Prostate gland (tissue), 2 donors: ENCODE measurements around the gene TSPOAP1. TPM values are rescaled to one million over a fixed set of nuclear protein-coding genes. Genes with fewer than 3 reads are reported as not detected.

ENCODE experiments used
- DNase-seq: peaks from one replicate; pipeline ENCODE4 v3.0.0-alpha.2; 2019; ENCODE audit warnings: low spot score
- H3K27ac ChIP-seq, 2 donors: fragments of 200-600 bp; sonication (generic); 2 replicates each; pipeline ENCODE4 v1.5.1; 2017 to 2019
- H3K27me3 ChIP-seq: fragments of 200-600 bp; sonication (generic); replicated peaks from 2 replicates; pipeline ENCODE4 v1.5.1; 2019; ENCODE audit not compliant: insufficient read depth
- H3K36me3 ChIP-seq, 2 donors: fragments of 200-600 bp; sonication (generic); 1 replicate in 1 of 2; 2 replicates in 1 of 2; pipeline versions ENCODE4 v1.5.1 to v1.8.1; 2017 to 2019
- H3K4me1 ChIP-seq: fragments of 200-600 bp; sonication (generic); replicated peaks from 2 replicates; pipeline ENCODE4 v1.5.1; 2019
- H3K4me3 ChIP-seq, 2 donors: fragments of 200-600 bp; sonication (generic); 2 replicates each; pipeline ENCODE4 v1.5.1; 2017 to 2019
- H3K9me3 ChIP-seq: fragments of 200-600 bp; sonication (generic); 2 replicates; pipeline ENCODE4 v1.5.1; 2017
- CTCF ChIP-seq, 4 experiments: fragments of 200-600 bp in 2 of 4; fragments of 450-650 bp in 2 of 4; sonication (generic) in 2 of 4; IDR thresholded peaks; 1 replicate in 3 of 4; 2 replicates in 1 of 4; pipeline ENCODE4 v1.5.1; 2016 to 2019; ENCODE audit warnings: antibody characterized with exemption in 4 of 4, mild to moderate bottlenecking in 2 of 4, moderate library complexity in 2 of 4
- POLR2A ChIP-seq: fragments of 450-650 bp; IDR thresholded peaks from one replicate; pipeline ENCODE4 v1.6.1; 2016; ENCODE audit warnings: antibody characterized with exemption, mild to moderate bottlenecking
- POLR2AphosphoS5 ChIP-seq: sonication (generic); formaldehyde crosslinking; IDR thresholded peaks from one replicate; pipeline ENCODE4 v1.6.1; 2017; ENCODE audit warnings: antibody characterized with exemption
- WGBS: methylation state at CpG from one replicate; pipeline ENCODE4 v1.1.5; 2018; 5-methylcytosine and 5-hydroxymethylcytosine counted together
- intact Hi-C: fragments of 100-400 bp; cut with DNase I; formaldehyde crosslinking; loops from one replicate; pipeline ENCODE4 v1.14.2; 2022
- total RNA-seq, 2 donors: library from RNA; depleted of rRNA; stranded (reverse); fragments of >200 nt; gene quantifications; one replicate each; pipeline ENCODE4 v1.1.0, GENCODE V29; 2016

TSPOAP1 gene
- total RNA-seq, 2 donors from 2014 or later: 22.7 to 26.5 TPM

- Histone ChIP-seq H3K9me3 (no peaks in the 10 kb centered on the region), H3K27me3 (no peaks in the 10 kb centered on the region), H3K4me3 (peak within 1 kb of the TSS; percentile 44 to 75), H3K4me1 (peaks cover 2% of the 10 kb centered on the region), H3K36me3 (peaks cover 0 to 5% of the 10 kb centered on the region in 2 donors), H3K27ac (peak within 1 kb of the TSS; percentile 92 to 93)
- TF ChIP-seq POLR2AphosphoS5 (peak; percentile 98), CTCF (IDR thresholded peaks at IDR 0.05) (peak; percentile 19 to 66 (median 37)), POLR2A (peak; percentile 81)
- DNase-seq: peak; percentile 91
- WGBS: 1% methylated on average over 57 of the region's 60 CpGs
- intact Hi-C loops: loop anchor here (2.0 to 5.0 kb wide), 2 partner anchors 65 to 163 kb away; partner anchors contain the start of genes MTMR4 and RNF43
Measured at GRCh38 chr17:58351831-58352595, 23.4 kb upstream of the TSPOAP1 start, which contains the start of gene SUPT4H1. SUPT4H1 (minus strand) TSS chr17:58352201; CDS start chr17:58352135, 66 bp downstream.

- H3K4me1 ChIP-seq: peaks cover 2% of the 10 kb centered on the region
- no peak for TF ChIP-seq POLR2AphosphoS5
- no peak for TF ChIP-seq POLR2A
- TF ChIP-seq CTCF (IDR thresholded peaks at IDR 0.05): no peak
- intact Hi-C loops: loop anchor here (5.0 kb wide), 1 partner anchor 66 kb away; the partner anchor contains the start of gene RNF43
- no peaks in the 10 kb centered on the region for H3K9me3 ChIP-seq
- 57% methylated on average over 4 of the region's 4 CpGs for WGBS
- DNase-seq: no peak
- peak overlapping the region; percentile 44 to 75 for H3K4me3 ChIP-seq
- peak overlapping the region in 1 of 2 donors; percentile 92 for H3K27ac ChIP-seq
- H3K36me3 ChIP-seq: peaks cover 2 to 5% of the 10 kb centered on the region in 2 donors
- no peaks in the 10 kb centered on the region for H3K27me3 ChIP-seq
Measured at GRCh38 chr17:58351182-58351581, 22.6 kb upstream of the TSPOAP1 start.

GRCh38 chr17:58348038-58348437, 19.4 kb upstream of the TSPOAP1 start:
- no peak for DNase-seq

GRCh38 chr17:58345500-58345899, 16.9 kb upstream of the TSPOAP1 start:
- WGBS: 71% methylated on average over 4 of the region's 4 CpGs
- Histone ChIP-seq H3K27ac (no peak overlapping the region), H3K36me3 (peaks cover 12 to 25% of the 10 kb centered on the region in 2 donors), H3K4me1 (no peaks in the 10 kb centered on the region), H3K4me3 (no peak overlapping the region), H3K9me3 (no peaks in the 10 kb centered on the region), H3K27me3 (no peaks in the 10 kb centered on the region)
- no peak for TF ChIP-seq POLR2AphosphoS5
- TF ChIP-seq CTCF (IDR thresholded peaks at IDR 0.05): no peak
- no peak for TF ChIP-seq POLR2A
- no peak for DNase-seq
- intact Hi-C loops: no loop called here

More at GRCh38 chr17:58348038-58348437, 19.4 kb upstream of the TSPOAP1 start:
- H3K4me3 ChIP-seq: no peak overlapping the region
- H3K27me3 ChIP-seq: no peaks in the 10 kb centered on the region
- no peak overlapping the region for H3K27ac ChIP-seq
- TF ChIP-seq POLR2A: no peak
- no peak for TF ChIP-seq CTCF (IDR thresholded peaks at IDR 0.05)
- TF ChIP-seq POLR2AphosphoS5: no peak
- peaks cover 2% of the 10 kb centered on the region for H3K4me1 ChIP-seq
- intact Hi-C loops: no loop called here
- H3K36me3 ChIP-seq: peaks cover 12 to 25% of the 10 kb centered on the region in 2 donors
- 78% methylated on average over 1 of the region's 1 CpG for WGBS
- no peaks in the 10 kb centered on the region for H3K9me3 ChIP-seq

GRCh38 chr17:58344791-58345157, 16.2 kb upstream of the TSPOAP1 start:
- no peaks in the 10 kb centered on the region for H3K9me3 ChIP-seq
- H3K4me3 ChIP-seq: no peak overlapping the region
- intact Hi-C loops: no loop called here
- no peaks in the 10 kb centered on the region for H3K4me1 ChIP-seq
- no peak for TF ChIP-seq CTCF (IDR thresholded peaks at IDR 0.05)
- no peak for TF ChIP-seq POLR2A
- no peak for TF ChIP-seq POLR2AphosphoS5
- no peaks in the 10 kb centered on the region for H3K27me3 ChIP-seq
- no peak overlapping the region for H3K27ac ChIP-seq
- 64% methylated on average over 2 of the region's 2 CpGs for WGBS
- peaks cover 12 to 21% of the 10 kb centered on the region in 2 donors for H3K36me3 ChIP-seq
- no peak for DNase-seq
